ENCODE measurements around the gene ASIC4. TPM values are rescaled to one million over a fixed set of nuclear protein-coding genes. Genes with fewer than 3 reads are reported as not detected.

The ASIC4 gene
- total and polyA plus RNA-seq, 9 of the 15 experiments (the other 6 are each of a cell fraction or from before 2014, with no cell fraction given), result 0.07 to 19.2 (median 4.8) TPM

GRCh38 chr2:219489315-219489714 lies 25.0 kb upstream of the ASIC4 start (continued):
- TF ChIP-seq, protein P1, sequence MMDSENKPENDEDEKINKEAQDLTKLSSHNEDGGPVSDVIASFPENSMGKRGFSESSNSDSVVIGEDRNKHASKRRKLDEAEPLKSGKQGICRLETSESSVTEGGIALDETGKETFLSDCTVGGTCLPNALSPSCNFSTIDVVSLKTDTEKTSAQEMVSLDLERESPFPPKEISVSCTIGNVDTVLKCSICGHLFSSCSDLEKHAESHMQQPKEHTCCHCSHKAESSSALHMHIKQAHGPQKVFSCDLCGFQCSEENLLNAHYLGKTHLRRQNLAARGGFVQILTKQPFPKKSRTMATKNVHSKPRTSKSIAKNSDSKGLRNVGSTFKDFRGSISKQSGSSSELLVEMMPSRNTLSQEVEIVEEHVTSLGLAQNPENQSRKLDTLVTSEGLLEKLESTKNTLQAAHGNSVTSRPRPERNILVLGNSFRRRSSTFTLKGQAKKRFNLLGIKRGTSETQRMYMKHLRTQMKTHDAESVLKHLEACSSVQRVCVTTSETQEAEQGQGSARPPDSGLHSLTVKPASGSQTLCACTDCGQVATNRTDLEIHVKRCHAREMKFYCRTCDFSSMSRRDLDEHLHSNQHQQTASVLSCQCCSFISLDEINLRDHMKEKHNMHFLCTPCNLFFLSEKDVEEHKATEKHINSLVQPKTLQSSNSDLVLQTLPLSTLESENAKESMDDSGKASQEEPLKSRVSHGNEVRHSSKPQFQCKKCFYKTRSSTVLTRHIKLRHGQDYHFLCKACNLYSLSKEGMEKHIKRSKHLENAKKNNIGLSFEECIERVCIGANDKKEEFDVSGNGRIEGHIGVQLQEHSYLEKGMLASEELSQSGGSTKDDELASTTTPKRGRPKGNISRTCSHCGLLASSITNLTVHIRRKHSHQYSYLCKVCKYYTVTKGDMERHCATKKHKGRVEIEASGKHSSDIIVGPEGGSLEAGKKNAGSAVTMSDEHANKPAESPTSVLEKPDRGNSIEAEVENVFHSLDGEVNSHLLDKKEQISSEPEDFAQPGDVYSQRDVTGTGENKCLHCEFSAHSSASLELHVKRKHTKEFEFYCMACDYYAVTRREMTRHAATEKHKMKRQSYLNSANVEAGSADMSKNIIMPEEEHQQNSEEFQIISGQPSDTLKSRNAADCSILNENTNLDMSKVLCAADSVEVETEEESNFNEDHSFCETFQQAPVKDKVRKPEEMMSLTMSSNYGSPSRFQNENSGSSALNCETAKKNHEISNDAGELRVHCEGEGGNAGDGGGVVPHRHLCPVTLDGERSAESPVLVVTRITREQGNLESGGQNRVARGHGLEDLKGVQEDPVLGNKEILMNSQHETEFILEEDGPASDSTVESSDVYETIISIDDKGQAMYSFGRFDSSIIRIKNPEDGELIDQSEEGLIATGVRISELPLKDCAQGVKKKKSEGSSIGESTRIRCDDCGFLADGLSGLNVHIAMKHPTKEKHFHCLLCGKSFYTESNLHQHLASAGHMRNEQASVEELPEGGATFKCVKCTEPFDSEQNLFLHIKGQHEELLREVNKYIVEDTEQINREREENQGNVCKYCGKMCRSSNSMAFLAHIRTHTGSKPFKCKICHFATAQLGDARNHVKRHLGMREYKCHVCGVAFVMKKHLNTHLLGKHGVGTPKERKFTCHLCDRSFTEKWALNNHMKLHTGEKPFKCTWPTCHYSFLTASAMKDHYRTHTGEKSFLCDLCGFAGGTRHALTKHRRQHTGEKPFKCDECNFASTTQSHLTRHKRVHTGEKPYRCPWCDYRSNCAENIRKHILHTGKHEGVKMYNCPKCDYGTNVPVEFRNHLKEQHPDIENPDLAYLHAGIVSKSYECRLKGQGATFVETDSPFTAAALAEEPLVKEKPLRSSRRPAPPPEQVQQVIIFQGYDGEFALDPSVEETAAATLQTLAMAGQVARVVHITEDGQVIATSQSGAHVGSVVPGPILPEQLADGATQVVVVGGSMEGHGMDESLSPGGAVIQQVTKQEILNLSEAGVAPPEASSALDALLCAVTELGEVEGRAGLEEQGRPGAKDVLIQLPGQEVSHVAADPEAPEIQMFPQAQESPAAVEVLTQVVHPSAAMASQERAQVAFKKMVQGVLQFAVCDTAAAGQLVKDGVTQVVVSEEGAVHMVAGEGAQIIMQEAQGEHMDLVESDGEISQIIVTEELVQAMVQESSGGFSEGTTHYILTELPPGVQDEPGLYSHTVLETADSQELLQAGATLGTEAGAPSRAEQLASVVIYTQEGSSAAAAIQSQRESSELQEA (IDR thresholded peaks at IDR 0.05; ENCODE audit: low read depth), result no peak
- TF ChIP-seq ZNF354B (CRISPR knock-in tag; IDR thresholded peaks at IDR 0.05) (no peak), MBD2 (IDR thresholded peaks at IDR 0.05; ENCODE audit: borderline replicate concordance, low read depth) (no peak), HMBOX1 (IDR thresholded peaks at IDR 0.05) (no peak), DDX20 (tag; IDR thresholded peaks at IDR 0.05; ENCODE audit: low read depth) (no peak), ZNF589 (CRISPR knock-in tag; IDR thresholded peaks at IDR 0.05; ENCODE audit: low read depth) (no peak), THRAP3 (IDR thresholded peaks at IDR 0.05; ENCODE audit: borderline replicate concordance) (no peak), MLX (CRISPR knock-in tag; conservative IDR thresholded peaks at IDR 0.05) (no peak), CBX2 (IDR thresholded peaks at IDR 0.05; ENCODE audit: insufficient read depth, low read length, poor library complexity, severe bottlenecking) (no peak), RBFOX2 (IDR thresholded peaks at IDR 0.05; ENCODE audit: low read depth, low read length) (no peak)

Data from K562 (cell line).